Pancreas (tissue), 10 donors: Measurements from ENCODE around the gene ILK. TPM values are rescaled to one million over a fixed set of nuclear protein-coding genes. Genes with fewer than 3 reads are reported as not detected.

Source experiments
- ATAC-seq, 4 donors: fragments of 200-7000 bp; cut with Tn5 transposase; one replicate each; pipeline versions ENCODE4 v1.8.0 to v1.9.1; 2020; ENCODE audit warnings: mild to moderate bottlenecking in 4 of 4, moderate library complexity in 4 of 4
- DNase-seq, 6 donors: peaks; one replicate each; pipeline ENCODE4 v3.0.0-alpha.2; 2020
- FAIRE-seq: peaks from 2 replicates; lab custom pipeline; 2012; peaks lifted over from hg19 to GRCh38; lab: Jason Lieb, UNC
- H3K27ac ChIP-seq, 4 donors: fragments of 200-600 bp; sonication (generic); 1 replicate in 3 of 4; 2 replicates in 1 of 4; pipeline versions ENCODE4 v1.5.0 to v1.8.0; 2020
- H3K27me3 ChIP-seq, 4 donors: fragments of 200-600 bp; one replicate each; pipeline ENCODE4 v1.8.0; 2021
- H3K36me3 ChIP-seq, 3 donors: fragments of 200-600 bp; sonication (generic) in 1 of 3; one replicate each; pipeline versions ENCODE4 v1.5.0 to v1.8.0; 2020 to 2021
- H3K4me1 ChIP-seq, 3 donors: fragments of 200-600 bp; one replicate each; pipeline ENCODE4 v1.8.0; 2021
- H3K4me3 ChIP-seq, 4 donors: fragments of 200-600 bp; sonication (generic) in 2 of 4; one replicate each; pipeline versions ENCODE4 v1.5.0 to v1.8.0; 2020 to 2021
- H3K9me3 ChIP-seq, 4 donors: fragments of 200-600 bp; one replicate each; pipeline ENCODE4 v1.8.0; 2021
- WGBS, 2 donors: extraction: QIAGEN DNeasy Blood & Tissue Kit; methylation state at CpG; one replicate each; pipeline ENCODE4 v1.1.7; 2013; 5-methylcytosine and 5-hydroxymethylcytosine counted together
- intact Hi-C, 3 donors: fragments of 100-400 bp; cut with DNase I; formaldehyde crosslinking; loops; one replicate each; pipeline versions ENCODE4 v1.11.1 to v1.14.2; 2022
- polyA plus RNA-seq, 2 donors: library from polyadenylated mRNA; stranded (reverse); fragments of 200-250 nt; gene quantifications; one replicate each; pipeline ENCODE4 v1.2.3, GENCODE V29; 2013
- total RNA-seq, 6 donors: library from RNA; stranded (reverse); fragmentation: NEBNext Ultra II Directional in 4 of 6; extraction: Animal tissue kit (Norgen Biotek cat#: 25700) in 4 of 6; gene quantifications; one replicate each; pipeline versions ENCODE4 v1.2.1 to v1.2.4, GENCODE V29; 2021 to 2023
- TF ChIP-seq, protein P1 (sequence below), 4 donors: fragments of 200-600 bp; sonication (generic) in 3 of 4; IDR thresholded peaks; one replicate each; pipeline versions ENCODE4 v1.5.0 to v1.8.0; 2021; ENCODE audit warnings: antibody characterized with exemption in 4 of 4
- donor health status: healthy with polysubstance abuse.
- donor health status: DM: no; HTN: no; CAD: no; lungs with moderate emphysema.
- donor health status: DM: no; HTN: no; CAD: no.
- donor health status: control.
- donor health status: control.
- donor health status: Bipolar disorder and iron deficiency.
- donor health status: DM: yes; HTN: yes; CAD: no.
- donor health status: DM: no; HTN: no; CAD: no.
- donor health status: DM: no; HTN: no; CAD: no.
- donor health status: DM: yes; HTN: yes; CAD: no.

The ILK gene
- total and polyA plus RNA-seq, 8 donors, result 47.9 to 137 (median 70.4) TPM

DNA sequence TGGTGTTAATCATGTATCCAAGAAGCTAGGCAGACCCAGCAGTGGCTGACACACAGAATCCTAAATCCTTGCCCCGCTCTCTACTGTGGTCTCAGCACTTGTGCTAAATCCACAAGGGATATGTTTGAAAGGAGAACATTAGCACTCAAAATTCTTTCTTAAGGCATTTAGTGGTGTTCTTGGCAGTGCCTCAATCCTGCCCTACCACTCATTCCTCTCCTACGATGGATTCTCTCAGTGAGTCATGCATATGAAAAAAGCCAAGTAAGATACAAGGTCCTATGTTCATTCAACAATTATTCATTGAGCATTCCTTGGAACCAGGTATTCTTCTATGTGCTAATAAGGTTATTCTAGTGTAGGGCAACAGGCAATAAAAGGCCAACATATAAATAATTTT, 31.4 kb upstream of the ILK start:
- H3K27ac ChIP-seq, result no peak overlapping the region
- H3K4me1 ChIP-seq, result peaks cover 0 to 4% (median 0%) of the 10 kb centered on the region in 3 donors

DNA sequence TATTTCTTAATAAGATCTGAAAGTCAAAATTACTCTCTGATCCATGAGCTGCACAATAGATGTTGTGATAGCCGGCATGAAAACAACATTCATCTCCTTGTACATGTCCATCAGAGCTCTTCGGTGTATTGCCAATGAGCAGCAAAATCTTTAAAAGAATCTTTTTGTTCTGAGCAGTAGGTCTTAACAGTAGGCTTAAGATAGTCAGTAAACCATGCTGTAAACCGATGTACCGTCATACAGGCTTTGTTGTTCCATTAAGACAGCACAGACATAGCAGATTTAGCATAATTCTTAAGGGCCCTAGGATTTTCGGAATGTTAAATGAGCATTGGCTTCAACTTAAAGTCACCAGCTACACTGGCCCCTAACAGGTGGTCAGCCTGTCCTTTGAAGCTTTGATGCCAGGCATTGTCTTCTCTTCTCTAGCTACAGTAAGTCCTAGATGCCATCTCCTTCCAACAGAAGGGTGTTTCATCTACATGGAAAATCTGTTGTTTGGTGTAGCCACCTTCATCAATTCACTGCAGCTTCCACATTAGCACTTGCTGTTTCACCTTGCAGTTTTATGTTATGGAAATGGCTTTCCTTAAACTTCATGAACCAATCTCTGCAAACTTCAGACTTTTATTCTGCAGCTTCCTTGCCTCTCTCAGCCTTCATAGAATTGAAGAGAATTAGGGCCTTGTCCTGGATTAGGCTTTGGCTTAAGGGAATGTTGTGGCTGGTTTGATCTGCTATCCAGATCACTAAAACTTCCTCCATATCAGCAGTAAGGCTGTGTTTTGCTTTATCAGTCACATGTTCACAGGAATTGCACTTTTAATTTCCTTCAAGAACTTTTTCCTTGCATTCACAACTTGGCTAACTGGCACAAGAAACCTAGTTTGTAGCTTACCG, 28.5 kb upstream of the ILK start:
- H3K27me3 ChIP-seq, result no peaks in the 10 kb centered on the region
- intact Hi-C loops, result no loop called here

More for the DNA sequence above, 31.4 kb upstream of the ILK start:
- TF ChIP-seq, protein P1, sequence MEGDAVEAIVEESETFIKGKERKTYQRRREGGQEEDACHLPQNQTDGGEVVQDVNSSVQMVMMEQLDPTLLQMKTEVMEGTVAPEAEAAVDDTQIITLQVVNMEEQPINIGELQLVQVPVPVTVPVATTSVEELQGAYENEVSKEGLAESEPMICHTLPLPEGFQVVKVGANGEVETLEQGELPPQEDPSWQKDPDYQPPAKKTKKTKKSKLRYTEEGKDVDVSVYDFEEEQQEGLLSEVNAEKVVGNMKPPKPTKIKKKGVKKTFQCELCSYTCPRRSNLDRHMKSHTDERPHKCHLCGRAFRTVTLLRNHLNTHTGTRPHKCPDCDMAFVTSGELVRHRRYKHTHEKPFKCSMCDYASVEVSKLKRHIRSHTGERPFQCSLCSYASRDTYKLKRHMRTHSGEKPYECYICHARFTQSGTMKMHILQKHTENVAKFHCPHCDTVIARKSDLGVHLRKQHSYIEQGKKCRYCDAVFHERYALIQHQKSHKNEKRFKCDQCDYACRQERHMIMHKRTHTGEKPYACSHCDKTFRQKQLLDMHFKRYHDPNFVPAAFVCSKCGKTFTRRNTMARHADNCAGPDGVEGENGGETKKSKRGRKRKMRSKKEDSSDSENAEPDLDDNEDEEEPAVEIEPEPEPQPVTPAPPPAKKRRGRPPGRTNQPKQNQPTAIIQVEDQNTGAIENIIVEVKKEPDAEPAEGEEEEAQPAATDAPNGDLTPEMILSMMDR (IDR thresholded peaks at IDR 0.05), result no peak
- ATAC-seq, result no peak
- no peak for FAIRE-seq
- Histone ChIP-seq H3K9me3 (no peaks in the 10 kb centered on the region), H3K4me3 (no peak overlapping the region), H3K36me3 (no peaks in the 10 kb centered on the region), H3K27me3 (no peaks in the 10 kb centered on the region)
- whole genome bisulfite sequencing, 2 donors, result 74 to 86% methylated on average over 2 of the region's 2 CpGs
- intact Hi-C loops, result no loop called here
- no peak for DNase-seq

DNA sequence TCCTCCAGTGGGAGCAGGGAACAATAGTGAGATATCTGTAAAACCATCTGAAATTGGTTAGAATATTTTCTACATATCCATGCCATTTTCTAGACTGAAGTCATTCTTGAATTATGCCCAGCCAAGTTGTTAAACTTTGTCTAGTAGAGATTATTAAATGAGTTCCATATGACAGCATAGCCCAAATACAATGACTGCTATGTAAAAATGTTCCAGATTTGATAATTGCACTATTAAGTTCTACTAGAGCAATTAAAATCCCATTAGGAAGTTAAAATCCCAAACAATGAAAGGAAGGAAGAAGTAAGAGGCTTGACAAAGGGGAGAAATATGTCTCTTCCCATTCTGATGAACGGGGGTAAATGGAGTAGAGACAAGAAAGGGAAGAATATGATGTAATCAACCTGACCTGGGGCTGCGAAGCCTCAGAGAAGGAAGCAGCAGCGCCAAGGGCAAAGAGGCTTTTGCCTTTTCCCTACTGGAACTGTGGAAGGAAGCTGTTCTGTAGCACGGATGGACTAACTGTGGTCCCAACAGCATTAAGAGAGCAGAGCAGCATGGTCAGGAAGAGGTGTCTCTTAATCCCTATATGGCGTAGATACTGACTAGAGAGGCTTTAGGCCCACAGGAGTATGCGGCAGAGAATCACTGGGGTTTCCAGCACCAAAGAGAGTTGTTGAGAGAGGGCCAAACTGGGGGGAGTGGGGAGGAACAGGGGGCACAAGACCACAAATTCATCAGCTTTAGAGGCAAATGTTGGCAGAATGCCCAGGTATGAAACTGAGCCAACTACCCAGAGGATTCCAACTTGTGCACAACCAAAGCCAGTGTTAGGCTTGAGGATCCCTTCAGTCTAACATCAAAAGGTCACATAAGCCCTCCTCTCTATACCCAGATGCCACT, 26.9 kb upstream of the ILK start:
- FAIRE-seq (no peak), DNase-seq (no peak), ATAC-seq (peak in 2 of 4 donors; percentile 38 to 51)
- no peaks in the 10 kb centered on the region for H3K4me1 ChIP-seq
- WGBS, 2 donors, result 58 to 61% methylated on average over 6 of the region's 6 CpGs
- TF ChIP-seq, protein P1 (IDR thresholded peaks at IDR 0.05), result no peak
- intact Hi-C loops, result no loop called here
- no peaks in the 10 kb centered on the region for H3K9me3 ChIP-seq
- no peak overlapping the region for H3K27ac ChIP-seq
- no peak overlapping the region for H3K4me3 ChIP-seq
- H3K27me3 ChIP-seq, result no peaks in the 10 kb centered on the region
- no peaks in the 10 kb centered on the region for H3K36me3 ChIP-seq

More for the DNA sequence above, 28.5 kb upstream of the ILK start:
- DNase-seq (no peak), FAIRE-seq (no peak), ATAC-seq (no peak)
- Histone ChIP-seq H3K27ac (no peak overlapping the region), H3K9me3 (no peaks in the 10 kb centered on the region), H3K36me3 (no peaks in the 10 kb centered on the region), H3K4me1 (no peaks in the 10 kb centered on the region), H3K4me3 (no peak overlapping the region)
- TF ChIP-seq, protein P1 (IDR thresholded peaks at IDR 0.05), result no peak
- 89 to 93% methylated on average over 6 of the region's 6 CpGs for WGBS, 2 donors

DNA sequence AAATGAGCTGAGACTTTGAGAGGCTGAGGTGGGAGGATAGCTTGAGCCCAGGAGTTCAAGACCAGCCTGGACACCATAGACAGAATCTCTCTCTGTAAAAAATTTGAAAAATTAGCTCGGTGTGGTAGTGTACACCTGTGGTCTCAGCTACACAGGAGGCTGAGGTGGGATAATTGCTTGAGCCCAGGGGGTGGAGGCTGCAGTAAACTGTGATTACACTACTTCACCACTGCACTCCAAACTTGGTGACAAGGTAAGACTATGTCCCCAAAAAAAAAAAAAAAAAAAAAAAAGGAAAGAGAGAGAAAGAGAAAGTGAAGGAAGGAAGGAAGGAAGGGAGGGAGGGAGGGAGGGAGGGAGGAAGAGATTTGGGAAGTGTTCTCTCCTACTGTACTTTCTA, 25.4 kb upstream of the ILK start:
- no peaks in the 10 kb centered on the region for H3K36me3 ChIP-seq
- H3K27ac ChIP-seq, result no peak overlapping the region
- DNase-seq (no peak), FAIRE-seq (no peak), ATAC-seq (no peak)
- no peaks in the 10 kb centered on the region for H3K4me1 ChIP-seq
- 97 to 100% methylated on average over 1 of the region's 1 CpG for WGBS, 2 donors
- no peaks in the 10 kb centered on the region for H3K9me3 ChIP-seq
- H3K4me3 ChIP-seq, result no peak overlapping the region
- H3K27me3 ChIP-seq, result no peaks in the 10 kb centered on the region
- TF ChIP-seq, protein P1 (IDR thresholded peaks at IDR 0.05), result no peak
- intact Hi-C loops, result no loop called here
